GM19463 (cell line): ENCODE results near the gene ST6GALNAC1.

ENCODE experiments used
- ATAC-seq: cut with Tn5 transposase; IDR thresholded peaks from one replicate; pipeline ENCODE4 v1.9.1; 2021; ENCODE audit warnings: mild to moderate bottlenecking, moderate library complexity; ENCODE audit not compliant: unreplicated experiment

Gene ST6GALNAC1

GRCh38 chr17:76643553-76644148, at the start of gene ST6GALNAC1:
Gene ST6GALNAC1, minus strand, starts transcription at chr17:76643757. Its CDS starts 119 bp downstream, at chr17:76643638.
- ATAC-seq: no peak

DNA sequence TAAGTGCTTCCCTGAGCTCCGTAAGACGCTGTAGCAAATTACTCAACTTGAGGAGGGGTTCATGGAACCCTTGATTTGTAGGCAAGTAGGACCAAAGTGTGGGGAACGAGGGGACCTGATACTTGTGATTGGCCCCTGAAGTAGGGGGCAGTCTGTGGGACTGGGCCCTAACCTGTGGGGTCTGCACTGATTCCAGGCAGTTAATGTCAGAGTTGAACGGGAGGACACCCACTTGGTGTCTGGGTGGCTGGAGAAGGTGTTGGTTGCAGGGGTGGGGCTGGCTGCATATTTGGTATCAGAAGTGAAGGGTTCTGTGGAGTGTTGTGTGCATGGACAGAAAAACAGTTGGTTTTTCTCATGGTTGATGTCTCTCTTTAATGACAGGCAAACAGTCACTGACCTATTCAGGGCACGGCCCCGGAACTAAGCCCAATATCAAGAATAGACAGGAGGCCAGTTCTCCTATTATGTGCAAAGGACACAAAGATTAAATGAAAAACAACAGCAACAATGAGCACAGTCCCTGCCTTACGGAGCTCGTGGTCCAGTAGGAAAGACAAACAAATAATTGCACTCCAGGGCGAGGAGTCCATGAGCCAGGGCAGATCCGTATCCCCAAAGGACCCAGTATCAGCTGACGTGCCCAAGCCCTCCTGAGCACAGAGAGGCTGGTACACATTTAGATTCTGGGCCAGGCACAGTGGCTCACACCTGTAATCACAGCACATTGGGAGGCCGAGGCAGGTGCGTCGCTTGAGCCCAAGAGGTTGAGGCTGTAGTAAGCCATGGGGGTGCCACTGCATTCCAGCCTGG, 48.0 kb upstream of the ST6GALNAC1 start:
- ATAC-seq: no peak

- no peak for ATAC-seq
These were observed 47.2 kb upstream of the ST6GALNAC1 start for GRCh38 chr17:76690596-76691280.

- ATAC-seq: no peak
These were observed 46.3 kb upstream of the ST6GALNAC1 start for GRCh38 chr17:76689859-76690258.

- ATAC-seq: no peak
These were observed 44.6 kb upstream of the ST6GALNAC1 start for GRCh38 chr17:76688165-76688622.

- ATAC-seq: no peak
These were observed 44.0 kb upstream of the ST6GALNAC1 start for GRCh38 chr17:76687298-76688164.

DNA sequence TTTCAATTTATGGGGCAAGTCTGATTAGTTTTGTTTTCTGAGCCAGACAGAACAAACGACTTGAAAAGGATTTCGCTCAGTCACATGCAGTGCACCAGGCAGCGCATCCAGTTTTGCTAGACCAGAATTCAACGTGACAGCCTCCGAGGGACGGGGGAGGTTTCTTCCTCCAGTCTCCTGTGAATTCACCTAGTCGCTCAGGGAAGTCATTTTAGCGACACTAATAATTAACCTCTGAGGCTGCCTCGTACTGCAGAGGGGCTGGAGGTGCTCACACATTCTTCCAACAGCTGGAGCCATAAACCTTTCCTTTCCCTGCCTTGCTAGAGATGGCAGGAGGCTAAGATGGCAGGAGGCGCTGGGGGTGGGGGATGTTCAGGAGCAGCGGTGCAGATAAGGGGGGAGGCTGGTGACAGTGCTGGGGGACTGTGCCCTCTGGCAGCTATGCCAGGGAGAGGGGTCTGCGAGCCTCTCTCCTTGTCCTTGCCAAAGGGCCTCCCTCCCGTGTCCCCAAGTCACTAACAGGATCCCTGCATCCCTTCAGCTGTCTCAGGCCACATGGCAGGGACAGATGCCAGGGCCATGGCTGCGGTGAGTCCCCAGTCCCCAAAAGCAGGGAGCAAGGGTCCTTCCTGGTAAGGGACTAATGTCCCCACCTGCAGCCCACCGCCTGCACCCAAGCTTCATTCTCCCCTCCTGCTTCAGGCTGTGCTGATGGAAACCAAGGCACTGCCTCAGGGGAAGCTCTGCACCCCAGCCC, 43.2 kb upstream of the ST6GALNAC1 start:
- no peak for ATAC-seq

- no peak for ATAC-seq
These were observed 42.3 kb upstream of the ST6GALNAC1 start for GRCh38 chr17:76685846-76686245.

GRCh38 chr17:76685366-76685765, 41.8 kb upstream of the ST6GALNAC1 start:
- ATAC-seq: no peak

GRCh38 chr17:76684756-76685155, 41.2 kb upstream of the ST6GALNAC1 start:
- ATAC-seq: no peak

DNA sequence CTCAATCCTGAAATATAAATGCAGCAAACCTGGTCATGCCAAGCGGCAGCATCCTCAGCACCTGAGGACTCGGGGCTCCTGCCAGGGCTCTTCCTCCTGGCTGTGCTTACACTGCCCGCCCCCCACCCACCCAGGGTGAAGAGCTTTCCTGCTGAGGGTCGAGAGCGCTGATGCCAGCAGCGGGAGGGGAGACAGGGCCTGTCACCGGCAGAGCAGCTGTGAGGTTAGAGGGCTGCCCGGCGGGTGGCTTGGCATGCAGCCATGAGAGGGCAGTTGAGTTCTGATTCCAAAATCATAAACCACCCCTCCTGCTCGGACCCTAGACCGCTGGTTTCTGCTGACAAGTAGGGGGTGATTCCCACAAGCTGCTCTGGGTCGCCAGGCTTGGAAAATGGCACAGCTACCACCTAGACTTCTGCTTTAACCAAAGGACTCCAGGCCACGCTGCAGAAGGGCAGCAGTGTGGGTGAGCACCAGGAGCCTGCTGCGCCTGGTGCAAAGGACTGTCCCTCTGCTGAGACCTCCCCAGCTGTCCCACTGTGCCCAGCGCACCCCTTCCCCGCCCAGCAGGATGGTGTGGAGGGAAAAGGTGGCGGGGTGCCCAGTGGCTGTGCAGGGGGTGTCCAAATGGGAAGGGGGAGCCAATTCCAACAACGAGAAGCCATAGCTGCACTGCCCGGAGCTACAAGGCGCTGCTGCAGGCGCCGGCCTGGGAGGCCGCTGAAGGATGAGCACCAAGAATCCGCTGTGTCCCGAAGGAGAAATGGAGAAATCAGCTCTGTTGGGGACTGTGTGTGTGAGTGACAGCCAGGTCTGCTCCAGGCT, 40.6 kb upstream of the ST6GALNAC1 start:
- no peak for ATAC-seq

DNA sequence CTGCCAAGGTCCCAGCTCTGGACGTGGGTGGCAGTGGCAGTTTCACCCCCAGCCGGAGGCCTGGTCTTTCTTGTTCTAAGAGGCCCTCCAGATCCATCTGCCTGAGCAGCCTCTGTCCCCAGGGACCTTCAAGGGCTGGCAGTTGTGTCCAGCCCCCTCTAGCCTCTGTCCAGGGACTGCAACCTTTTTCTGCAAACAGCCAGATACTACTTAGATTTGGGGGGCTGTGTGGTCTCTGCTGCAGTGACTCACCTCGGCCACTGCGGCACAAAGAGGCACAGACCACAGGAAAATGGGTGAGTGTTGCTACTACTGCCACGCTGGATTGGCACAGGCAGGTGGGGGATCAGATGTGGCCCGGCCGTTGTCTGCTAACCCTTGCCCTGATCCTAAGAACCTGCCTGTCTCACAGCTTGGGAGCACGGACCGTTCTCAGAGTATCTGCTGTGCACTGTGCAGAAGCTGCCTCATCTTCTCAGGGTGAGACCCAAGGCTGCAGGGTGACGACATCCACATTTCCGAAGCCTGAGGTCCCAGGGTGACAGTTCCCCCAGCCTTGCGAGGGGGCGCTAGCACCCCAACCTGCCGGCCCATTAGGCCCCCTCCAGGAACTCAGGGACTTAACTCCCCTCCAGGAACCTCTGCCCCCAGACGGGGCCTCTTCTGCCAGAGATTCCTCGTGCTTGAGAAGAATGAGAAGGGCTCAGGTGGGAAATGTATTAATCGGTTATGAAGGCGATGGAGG, 39.6 kb upstream of the ST6GALNAC1 start:
- no peak for ATAC-seq

DNA sequence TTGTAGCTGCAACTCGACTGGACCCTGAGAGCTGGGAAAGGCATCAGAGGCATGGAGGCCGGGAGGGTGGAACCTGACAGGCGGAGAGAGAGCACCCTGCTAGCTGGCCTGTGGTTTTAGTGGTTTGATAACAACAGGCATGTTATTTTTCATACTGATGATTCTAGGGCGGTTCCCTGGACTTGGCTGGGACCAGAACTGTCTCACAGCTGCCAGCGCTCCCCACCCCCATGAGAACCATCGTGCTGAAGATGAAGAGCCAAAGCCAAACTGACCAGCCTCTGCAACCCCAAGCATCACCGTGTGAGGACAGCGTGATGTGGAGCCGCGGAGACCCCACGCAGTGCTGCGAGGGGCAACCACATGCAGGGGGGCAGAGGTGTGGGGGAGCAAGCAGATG, 38.7 kb upstream of the ST6GALNAC1 start:
- ATAC-seq: no peak

DNA sequence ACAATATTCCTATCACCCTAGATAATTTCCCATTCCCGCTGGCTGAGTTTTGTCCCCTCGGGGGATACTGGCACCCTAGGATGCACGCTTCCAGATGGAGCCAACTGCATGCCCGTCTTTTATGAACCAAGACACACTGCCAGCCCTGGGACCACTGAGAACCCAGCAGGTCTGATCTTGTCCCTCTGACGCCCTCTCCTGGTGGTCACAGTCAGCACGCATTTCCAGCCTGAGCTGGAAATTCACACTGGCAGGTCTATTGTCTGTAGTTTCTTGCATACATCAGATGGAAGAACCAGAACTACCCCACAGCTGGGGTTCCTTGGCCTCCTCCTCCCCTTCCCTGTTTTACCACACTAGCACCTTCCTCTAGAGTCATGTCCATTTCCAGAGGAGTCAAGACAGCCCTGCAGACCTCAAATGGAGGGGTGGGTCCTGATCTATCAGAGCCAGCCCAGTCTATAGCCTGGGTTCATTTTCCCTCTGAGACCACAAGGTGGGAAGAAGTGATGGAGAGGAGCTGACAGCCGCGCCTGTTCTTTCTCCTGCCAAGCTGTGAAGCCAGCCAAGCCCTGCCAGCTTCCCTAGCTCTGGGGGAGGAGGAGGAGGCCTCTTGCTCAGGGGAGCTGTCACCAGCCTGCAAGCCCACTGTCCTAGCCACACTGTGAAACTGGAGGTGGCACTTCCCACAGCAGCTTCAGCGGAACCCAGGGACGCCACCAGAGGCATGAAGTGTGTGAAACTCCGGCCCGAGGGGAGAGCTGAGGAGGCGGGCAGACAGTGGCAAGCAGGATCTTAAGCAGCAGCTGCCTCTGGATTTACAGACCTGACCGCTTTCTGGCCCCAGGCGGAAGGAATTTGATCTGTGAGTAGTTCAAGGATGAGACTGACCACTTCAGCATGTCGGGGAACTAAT, 37.9 kb upstream of the ST6GALNAC1 start:
- ATAC-seq: no peak

DNA sequence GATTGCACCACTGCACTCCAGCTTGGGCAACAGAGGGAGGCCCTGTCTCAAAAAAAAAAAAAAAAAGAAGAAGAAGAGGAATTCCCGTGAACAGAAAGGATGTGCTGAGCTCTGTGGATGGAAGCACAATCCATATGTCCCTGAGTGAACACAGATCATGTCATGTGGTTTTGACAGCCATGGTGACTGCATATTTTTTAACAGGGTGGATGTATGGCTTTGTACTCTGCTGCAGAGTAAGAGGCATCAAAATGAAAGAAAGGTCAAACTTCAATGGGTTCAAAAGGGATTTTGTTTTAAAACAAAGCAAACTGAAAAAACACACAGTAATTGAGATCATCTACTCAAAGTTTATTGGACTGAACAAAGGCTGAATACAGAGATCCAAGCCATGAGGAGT, 35.7 kb upstream of the ST6GALNAC1 start:
- ATAC-seq: no peak

GRCh38 chr17:76678330-76678729, 34.8 kb upstream of the ST6GALNAC1 start:
- no peak for ATAC-seq

GRCh38 chr17:76677406-76677805, 33.8 kb upstream of the ST6GALNAC1 start:
- no peak for ATAC-seq

DNA sequence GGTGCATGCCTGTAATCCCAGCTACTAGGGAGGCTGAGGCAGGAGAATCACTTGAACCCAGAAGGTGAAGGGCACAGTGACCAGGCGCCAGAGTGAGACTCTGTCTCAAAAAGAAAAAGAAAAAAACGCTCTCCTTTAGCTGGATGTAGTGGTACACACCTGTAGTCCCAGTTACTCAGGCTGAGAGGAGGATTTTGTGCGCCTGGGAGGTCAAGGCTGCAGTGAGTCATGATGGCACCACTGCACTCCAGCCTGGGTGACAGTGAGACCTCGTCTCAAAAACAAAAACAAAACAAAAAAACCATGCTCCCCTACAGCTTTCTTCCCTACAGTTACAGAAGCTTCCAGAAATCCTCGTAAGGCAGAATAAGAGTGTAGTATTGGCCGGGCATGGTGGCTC, 33.1 kb upstream of the ST6GALNAC1 start:
- ATAC-seq: no peak
